ENCODE data around the gene IL5RA. TPM values are rescaled to one million over a fixed set of nuclear protein-coding genes. Genes with fewer than 3 reads are reported as not detected.

Gene IL5RA
- polyA plus RNA-seq, 3 donors, result 0.37 to 0.76 (median 0.62) TPM

DNA sequence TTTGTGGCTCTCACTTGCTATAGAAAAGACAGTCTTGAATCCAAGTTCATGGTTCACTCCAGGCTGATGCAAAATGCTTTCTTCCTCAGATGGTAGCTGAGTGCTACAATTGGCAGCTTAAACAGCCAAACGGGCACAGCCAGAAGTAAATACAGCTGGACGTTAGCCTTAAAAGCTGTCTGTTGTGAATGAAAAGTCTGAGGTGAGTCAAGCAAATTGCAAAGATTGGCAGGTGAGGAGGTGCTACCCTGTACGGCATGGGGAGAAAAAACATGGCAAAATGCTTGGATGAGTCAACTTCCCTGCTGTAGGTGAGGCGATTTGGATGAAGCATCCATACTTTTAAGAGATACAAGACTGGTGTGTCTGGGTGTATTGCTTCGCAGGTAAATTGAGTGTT is 40.5 kb downstream of the IL5RA start:
- no peak for DNase-seq (ENCODE audit: low read depth in 3 of 3, low spot score in 2 of 3)

DNA sequence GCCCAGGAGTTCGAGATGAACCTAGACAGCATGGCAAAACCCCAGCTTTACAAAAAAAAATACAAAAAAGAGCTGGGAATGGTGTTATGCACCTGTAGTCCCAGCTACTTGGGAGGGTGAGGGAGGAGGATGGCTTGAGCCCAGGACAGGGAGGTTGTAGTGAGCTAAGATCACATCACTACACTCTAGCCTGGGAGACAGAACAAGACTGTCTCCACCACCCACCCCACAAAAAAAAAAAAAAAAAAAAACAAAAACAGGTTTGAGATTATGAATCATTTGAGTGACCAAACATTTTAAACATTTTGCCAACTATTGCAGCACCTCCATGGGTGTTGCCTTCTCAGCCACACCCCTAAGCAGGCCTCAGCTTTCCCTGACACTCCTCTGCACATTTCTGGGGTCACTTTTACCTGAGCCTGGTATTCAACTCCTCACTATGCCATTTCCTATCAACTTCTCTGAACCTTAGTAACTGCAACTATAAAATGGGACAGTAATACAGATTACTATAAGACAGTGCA is 41.8 kb downstream of the IL5RA start:
- DNase-seq (ENCODE audit: low read depth in 3 of 3, low spot score in 2 of 3), result no peak

DNA sequence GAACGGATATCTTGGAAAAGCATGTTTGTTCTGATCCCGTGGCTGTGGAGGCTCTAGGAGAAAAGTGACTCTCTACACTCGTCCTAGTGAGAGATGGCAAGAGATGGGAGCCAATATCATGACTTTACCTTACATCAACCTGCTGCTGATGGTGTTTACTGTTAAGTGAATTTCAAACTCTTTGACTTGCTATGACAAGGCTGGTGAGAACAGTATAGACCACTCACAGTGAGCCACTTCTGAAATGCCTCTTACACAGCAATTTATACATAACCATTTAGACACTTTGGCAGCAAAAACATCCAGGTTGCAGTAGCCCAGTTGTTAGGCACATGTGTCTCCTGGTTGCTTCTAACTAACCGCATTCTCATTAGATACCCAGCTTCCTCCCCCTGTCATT is 43.3 kb downstream of the IL5RA start:
- no peak for DNase-seq (ENCODE audit: low read depth in 3 of 3, low spot score in 2 of 3)

DNA sequence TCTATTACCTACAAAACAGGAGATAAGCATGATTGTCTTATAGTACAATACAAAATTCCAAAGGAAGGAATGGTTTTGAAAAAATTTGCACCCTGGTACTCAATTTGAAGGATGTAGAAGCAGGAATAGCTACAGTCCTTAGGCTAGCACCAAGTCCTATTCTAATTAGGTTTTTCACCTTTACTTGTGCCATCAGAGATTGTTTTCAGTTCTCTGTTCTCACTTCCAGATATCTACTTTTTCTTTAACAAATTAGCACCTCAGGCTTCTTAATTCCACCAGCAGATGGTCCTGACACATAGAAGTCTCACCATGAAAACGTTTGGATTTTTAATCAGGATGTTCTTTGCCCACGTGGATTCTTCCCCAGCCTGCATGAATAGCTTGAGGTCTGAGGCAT is 43.8 kb downstream of the IL5RA start:
- no peak for DNase-seq (ENCODE audit: low read depth in 3 of 3, low spot score in 2 of 3)

DNA sequence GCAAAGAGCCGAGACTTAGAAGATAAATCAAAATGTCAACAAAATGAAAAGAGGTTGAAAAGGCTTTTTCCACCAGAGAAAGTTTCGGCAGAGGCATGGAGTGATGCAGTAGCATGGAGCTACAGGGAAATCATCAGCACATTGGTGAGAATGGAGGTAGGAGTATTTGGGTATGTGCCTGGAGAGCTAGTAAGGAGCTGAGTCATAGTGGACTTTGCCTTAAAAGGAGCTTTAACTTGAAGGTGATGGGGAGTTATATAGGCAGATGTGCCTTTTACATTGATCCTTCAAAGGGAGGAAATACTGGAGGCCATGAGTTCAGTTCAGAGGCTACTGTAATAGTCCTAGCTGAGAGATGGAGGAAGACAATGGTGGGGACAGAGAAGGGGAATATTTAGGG is 44.3 kb downstream of the IL5RA start:
- DNase-seq (ENCODE audit: low read depth in 3 of 3, low spot score in 2 of 3), result no peak

DNA sequence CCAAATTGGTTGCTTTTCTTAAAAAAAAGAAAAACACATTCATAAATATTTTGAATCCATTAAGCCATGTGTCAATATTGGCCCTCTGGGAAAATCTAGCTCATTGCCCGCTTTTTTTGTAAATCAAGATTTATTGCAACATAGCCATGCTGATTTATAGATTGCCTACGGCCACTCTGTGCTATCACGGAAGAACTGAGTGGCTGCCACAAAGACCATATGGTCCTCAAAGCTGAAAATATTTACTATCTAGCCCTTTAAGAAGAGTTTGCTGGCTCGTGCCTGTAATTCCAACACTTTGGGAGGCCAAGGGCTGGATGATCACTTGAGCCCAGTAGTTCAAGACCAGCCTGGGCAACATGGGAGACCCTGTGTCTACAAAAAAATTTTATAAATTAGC is 45.9 kb downstream of the IL5RA start:
- no peak for DNase-seq (ENCODE audit: low read depth in 3 of 3, low spot score in 2 of 3)

DNA sequence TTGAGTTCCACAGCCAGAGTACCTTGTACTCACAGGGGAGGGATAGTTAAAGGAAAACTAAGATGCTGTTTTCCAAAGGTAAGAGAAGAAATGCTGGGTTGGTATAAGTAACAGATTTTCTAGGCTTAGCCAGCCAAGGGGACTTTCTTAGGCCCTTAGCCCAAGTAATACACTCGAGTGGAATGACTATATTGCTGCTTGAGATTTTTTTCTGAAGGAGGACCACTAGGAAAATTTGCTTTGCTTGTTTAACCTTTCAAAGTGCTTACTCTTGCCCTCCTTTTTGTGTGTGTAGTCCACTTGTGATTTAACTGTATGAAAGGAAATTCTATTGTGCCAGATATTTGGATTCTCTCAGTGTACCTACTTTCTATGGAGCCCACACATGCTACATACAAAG is 50.5 kb downstream of the IL5RA start:
- no peak for DNase-seq (ENCODE audit: low read depth in 3 of 3, low spot score in 2 of 3)

DNA sequence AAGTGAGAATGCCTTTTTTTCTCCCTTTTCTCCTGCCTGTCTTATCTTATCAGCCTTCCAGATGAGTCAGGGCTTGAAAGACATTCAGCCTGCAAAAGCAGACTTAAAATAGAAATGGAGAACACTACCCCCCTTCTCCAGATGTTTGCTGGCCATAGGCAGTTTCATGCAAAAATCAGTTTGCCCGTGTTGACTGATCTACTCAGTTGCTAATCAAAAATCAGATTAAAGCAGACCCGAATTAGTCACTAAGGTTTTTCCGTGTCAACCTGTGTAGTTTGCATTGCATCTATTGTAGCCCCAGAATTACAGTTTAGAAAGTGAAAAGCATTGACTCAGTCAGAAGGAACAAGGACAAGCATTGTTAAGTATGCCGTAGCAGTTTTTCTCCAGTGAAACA is 56.2 kb downstream of the IL5RA start:
- no peak for DNase-seq (ENCODE audit: low read depth in 3 of 3, low spot score in 2 of 3)

DNA sequence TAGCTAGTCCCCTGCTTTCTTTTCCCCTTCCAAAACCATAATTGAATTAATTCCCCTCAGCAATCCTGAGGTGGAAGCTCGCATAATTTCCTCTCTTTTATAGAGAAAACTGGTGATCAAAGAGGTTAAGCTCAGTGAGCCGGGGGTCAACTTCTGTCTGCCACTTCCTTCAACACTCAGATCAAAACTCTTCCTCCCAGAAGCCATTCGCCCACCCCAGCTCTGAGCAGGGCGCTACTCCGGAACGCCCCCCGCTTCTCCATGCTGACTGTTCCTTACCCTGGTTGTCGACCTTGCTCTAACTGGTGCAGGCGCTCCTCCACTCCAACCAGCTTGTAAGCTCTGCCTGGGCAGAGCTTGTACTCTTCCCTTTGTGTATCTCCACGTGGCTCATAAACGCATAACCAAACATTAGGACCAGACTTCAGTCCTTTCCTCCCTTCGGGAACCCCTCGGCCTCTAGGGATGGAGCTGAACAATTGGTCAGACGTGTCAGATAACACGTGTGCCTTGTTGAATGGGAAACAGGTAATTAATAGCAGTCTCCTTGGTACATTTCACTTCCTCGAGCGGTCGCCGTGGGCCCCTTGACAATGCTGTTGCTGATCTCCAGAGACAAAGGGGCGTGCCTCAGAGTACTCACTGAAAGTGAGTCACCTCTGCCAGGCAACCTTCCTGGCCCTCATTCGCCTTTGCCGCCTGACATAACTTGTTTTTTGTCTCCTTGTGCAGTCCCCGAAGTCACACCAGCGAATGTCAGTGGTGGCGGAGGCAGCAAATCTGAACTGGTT is 71.8 kb downstream of the IL5RA start:
- DNase-seq (ENCODE audit: low read depth in 3 of 3, low spot score in 2 of 3), result no peak

DNA sequence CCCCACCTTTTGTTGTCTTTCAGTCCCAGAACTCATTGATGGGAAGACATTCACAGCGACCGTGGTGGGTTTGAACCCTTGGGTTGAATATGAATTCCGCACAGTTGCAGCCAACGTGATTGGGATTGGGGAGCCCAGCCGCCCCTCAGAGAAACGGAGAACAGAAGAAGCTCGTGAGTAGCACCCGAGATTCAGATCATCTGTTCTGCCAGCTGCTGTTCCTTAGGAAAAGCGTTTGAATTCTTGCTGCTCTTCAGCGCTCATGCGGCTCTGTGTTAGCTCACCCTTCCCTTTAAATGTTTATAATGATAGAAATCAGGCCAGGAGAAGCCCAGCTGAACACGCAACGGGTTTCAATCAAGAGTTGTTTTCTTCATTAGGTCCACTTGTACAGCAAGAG is 73.0 kb downstream of the IL5RA start:
- DNase-seq (ENCODE audit: low read depth in 3 of 3, low spot score in 2 of 3), result no peak

DNA sequence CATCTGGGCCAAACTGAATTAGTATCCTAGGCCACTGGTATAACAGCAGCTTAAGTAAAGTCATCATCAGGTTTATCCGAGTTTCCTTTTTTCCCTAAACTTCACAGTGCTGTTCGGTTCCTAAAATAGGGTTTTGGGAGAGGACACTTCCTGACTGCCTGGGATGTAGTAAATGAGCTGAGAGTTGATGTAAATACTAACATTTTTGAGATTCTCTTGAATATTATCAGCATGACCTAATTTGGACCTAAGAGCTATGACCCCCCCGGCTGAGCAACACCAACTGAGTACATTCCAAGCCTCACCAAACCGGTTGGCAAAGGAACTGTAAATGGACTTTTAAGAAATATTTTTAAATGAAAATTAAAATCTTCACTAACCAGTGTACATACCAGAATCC is 78.8 kb downstream of the IL5RA start:
- DNase-seq (ENCODE audit: low read depth in 3 of 3, low spot score in 2 of 3), result no peak

DNA sequence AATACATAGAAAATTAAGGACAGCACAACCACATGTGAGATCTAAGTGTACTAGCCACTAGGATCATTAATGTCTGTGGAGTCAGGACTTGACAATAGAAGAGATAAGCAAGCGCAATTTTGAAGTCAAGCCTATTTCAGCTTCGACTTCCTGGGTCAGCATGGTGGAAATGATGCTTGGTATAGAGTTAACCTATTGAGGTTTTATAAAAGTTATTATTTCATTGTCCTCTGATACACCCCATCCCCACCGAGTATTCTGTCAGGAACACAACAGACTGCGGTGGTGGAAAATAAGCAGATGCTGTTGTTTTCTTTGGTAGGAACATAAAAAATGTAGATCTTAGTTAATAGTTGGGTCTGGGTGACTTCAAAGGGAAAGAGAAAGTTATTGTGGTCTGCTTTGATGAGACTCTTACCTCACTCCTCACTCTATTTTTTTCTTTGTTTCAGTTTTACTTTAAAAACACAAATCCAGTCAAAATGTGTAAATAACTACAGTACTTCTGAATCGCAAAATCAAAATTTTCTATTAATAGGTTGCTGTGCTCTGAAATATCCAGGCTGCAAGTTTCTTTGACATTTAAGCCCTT is 82.1 kb downstream of the IL5RA start:
- DNase-seq (ENCODE audit: low read depth in 3 of 3, low spot score in 2 of 3), result no peak

DNA sequence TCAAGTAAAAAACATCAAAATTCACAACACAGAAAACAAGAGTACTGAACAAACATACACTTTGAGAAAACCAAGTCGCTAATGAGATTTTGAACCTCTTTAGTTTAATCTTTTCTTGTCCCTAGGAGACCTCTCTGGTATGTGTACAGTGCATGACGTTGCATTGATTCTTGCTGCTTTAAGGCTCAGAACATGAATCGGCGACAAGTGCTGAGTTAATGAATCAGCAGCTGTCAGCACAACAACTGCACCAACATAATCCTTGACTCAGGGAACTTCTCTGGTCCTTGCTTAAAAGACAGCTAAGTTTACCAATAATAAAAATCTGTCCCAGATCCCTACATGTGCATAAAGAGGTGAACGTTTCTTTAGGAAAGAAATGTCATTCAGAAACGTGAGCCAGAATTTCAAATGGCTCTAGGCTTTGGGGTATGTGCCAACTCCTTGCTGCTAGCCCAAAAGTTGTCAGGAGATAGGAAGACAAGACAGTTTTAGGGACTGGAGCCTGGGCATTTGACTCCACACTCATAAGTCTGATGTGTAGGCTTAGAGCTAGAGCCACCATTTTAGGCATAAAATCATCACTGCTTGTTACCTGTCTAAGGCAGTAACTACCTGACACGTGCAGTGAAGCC is 86.9 kb downstream of the IL5RA start:
- no peak for DNase-seq (ENCODE audit: low read depth in 3 of 3, low spot score in 2 of 3)

DNA sequence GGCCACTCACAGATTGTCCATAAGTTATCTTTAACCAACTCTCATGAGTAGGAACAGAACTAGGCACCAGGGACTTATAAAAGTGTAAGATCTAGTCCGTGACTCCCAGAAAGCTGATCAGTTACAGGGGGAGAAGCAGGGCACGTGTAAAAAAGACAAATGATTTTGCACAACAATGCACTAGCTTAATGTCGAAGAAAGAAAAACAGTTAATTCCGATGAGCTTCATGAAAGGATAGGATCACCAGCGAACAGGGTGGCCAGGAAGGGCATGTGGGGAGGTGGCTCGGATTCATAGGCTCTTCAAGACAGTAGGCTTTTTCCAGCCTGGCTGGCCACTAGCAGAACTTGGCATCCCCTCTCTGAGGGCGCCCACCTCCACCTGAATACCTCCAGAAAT is 90.0 kb downstream of the IL5RA start:
- DNase-seq (ENCODE audit: low read depth in 3 of 3, low spot score in 2 of 3), result no peak

Other genes starting within 250 kb of the IL5RA start
- gene TRNT1, start 16.6 kb upstream of the IL5RA start, polyA plus RNA-seq (ENCODE audit: insufficient read length in 3 of 3), result 10 to 100 TPM; 31.2 to 33.4 (median 31.4) TPM
- 10 to 100 TPM; 80.1 to 85.5 (median 81.1) TPM for gene CRBN, start 69.3 kb upstream of the IL5RA start, polyA plus RNA-seq (ENCODE audit: insufficient read length in 3 of 3)

All from right renal cortex interstitium (tissue), 3 donors.